Vagina (tissue), 2 donors: ENCODE measurements around the gene CEACAM4.

ENCODE experiments used
- POLR2AphosphoS5 ChIP-seq, 2 donors: sonication (generic); formaldehyde crosslinking; IDR thresholded peaks; one replicate each; pipeline ENCODE4 v1.9.0; 2017; ENCODE audit warnings: antibody characterized with exemption in 2 of 2, mild to moderate bottlenecking in 2 of 2, low read depth in 1 of 2; ENCODE audit not compliant: insufficient read depth in 1 of 2
- TF ChIP-seq, protein P1 (sequence below), 3 experiments: fragments of 450-650 bp in 2 of 3; fragments of 200-600 bp in 1 of 3; sonication (generic) in 1 of 3; IDR thresholded peaks; one replicate each; pipeline ENCODE4 v1.5.1; 2017 to 2019; ENCODE audit warnings: antibody characterized with exemption in 3 of 3, mild to moderate bottlenecking in 2 of 3, moderate library complexity in 2 of 3

DNA sequence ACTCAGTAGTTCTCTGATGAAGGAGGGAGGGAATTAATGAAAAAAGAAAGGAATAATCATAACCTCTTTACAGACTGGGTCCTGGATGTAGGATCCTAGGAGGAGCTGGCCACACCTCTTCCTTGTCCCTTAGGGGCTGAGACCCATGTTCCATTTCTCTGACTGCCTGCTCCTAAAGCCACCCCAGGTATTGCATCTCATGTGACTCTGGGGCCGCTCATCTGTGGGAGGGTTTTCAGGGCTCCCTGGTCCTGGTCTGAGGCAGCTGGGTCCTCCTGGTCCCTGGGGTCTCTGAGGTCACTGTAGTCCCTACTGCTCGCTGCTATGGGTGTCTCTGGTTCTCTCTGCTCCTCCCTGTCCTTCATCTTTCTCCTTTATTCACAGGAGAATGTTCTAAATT lies 48.0 kb downstream of the CEACAM4 start:
- TF ChIP-seq, protein P1, sequence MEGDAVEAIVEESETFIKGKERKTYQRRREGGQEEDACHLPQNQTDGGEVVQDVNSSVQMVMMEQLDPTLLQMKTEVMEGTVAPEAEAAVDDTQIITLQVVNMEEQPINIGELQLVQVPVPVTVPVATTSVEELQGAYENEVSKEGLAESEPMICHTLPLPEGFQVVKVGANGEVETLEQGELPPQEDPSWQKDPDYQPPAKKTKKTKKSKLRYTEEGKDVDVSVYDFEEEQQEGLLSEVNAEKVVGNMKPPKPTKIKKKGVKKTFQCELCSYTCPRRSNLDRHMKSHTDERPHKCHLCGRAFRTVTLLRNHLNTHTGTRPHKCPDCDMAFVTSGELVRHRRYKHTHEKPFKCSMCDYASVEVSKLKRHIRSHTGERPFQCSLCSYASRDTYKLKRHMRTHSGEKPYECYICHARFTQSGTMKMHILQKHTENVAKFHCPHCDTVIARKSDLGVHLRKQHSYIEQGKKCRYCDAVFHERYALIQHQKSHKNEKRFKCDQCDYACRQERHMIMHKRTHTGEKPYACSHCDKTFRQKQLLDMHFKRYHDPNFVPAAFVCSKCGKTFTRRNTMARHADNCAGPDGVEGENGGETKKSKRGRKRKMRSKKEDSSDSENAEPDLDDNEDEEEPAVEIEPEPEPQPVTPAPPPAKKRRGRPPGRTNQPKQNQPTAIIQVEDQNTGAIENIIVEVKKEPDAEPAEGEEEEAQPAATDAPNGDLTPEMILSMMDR (IDR thresholded peaks at IDR 0.05), result no peak
- no peak for TF ChIP-seq POLR2AphosphoS5 (IDR thresholded peaks at IDR 0.05; ENCODE audit: insufficient read depth in 1 of 2, low read depth in 1 of 2)
